ENCODE results near the gene TGFBR2.

TGFBR2 gene

GRCh38 chr3:30741889-30742288, 135.5 kb downstream of the TGFBR2 start:
- TF ChIP-seq REST (IDR thresholded peaks at IDR 0.05; ENCODE audit: insufficient replicate concordance, low read depth) (no peak), POLR2AphosphoS5 (IDR thresholded peaks at IDR 0.05; ENCODE audit: low read depth) (no peak), GABPA (IDR thresholded peaks at IDR 0.05; ENCODE audit: low read depth) (no peak), SPI1 (IDR thresholded peaks at IDR 0.05; ENCODE audit: borderline replicate concordance, low read depth) (no peak), CTCF (IDR thresholded peaks at IDR 0.05; ENCODE audit: insufficient read depth, low read length) (no peak)

GRCh38 chr3:30742796-30743619, 136.6 kb downstream of the TGFBR2 start:
- TF ChIP-seq GABPA (IDR thresholded peaks at IDR 0.05; ENCODE audit: low read depth), result no peak
- no peak for TF ChIP-seq CTCF (IDR thresholded peaks at IDR 0.05; ENCODE audit: insufficient read depth, low read length)
- no peak for TF ChIP-seq SPI1 (IDR thresholded peaks at IDR 0.05; ENCODE audit: borderline replicate concordance, low read depth)
- no peak for TF ChIP-seq POLR2AphosphoS5 (IDR thresholded peaks at IDR 0.05; ENCODE audit: low read depth)
- no peak for TF ChIP-seq REST (IDR thresholded peaks at IDR 0.05; ENCODE audit: insufficient replicate concordance, low read depth)
- DNase-seq (ENCODE audit: low read depth in 1 of 2, low spot score in 1 of 2), result no peak
- no peak overlapping the region for H3K4me3 ChIP-seq (replicated peaks; ENCODE audit: insufficient read depth, low read length)
- no peak overlapping the region for H3K27ac ChIP-seq (replicated peaks)
- no peaks in the 10 kb centered on the region for H3K27me3 ChIP-seq (ENCODE audit: insufficient read depth, poor library complexity, severe bottlenecking)

More at GRCh38 chr3:30741889-30742288, 135.5 kb downstream of the TGFBR2 start:
- Histone ChIP-seq H3K27me3 (ENCODE audit: insufficient read depth, poor library complexity, severe bottlenecking) (no peaks in the 10 kb centered on the region), H3K27ac (replicated peaks) (no peak overlapping the region), H3K4me3 (replicated peaks; ENCODE audit: insufficient read depth, low read length) (no peak overlapping the region)
- no peak for DNase-seq (ENCODE audit: low read depth in 1 of 2, low spot score in 1 of 2)

All from HL-60 (cell line).